Neural cell (in vitro differentiated cells): ENCODE measurements around the gene ADRB1.

Experiments
- EP300 ChIP-seq: fragments of 450-650 bp; conservative IDR thresholded peaks from 2 replicates; pipeline ENCODE4 v1.6.1; 2014; ENCODE audit warnings: antibody characterized with exemption, mild to moderate bottlenecking, moderate library complexity; ENCODE audit not compliant: poor library complexity, severe bottlenecking
- TAF1 ChIP-seq: IDR thresholded peaks from 2 replicates; pipeline ENCODE4 v1.6.1; 2012; ENCODE audit warnings: low read depth
- TF ChIP-seq, protein P1 (sequence below): fragments of 450-650 bp; IDR thresholded peaks from 2 replicates; pipeline ENCODE4 v1.5.1; 2014; ENCODE audit warnings: antibody characterized with exemption, mild to moderate bottlenecking, moderate library complexity; ENCODE audit not compliant: poor library complexity, severe bottlenecking

DNA sequence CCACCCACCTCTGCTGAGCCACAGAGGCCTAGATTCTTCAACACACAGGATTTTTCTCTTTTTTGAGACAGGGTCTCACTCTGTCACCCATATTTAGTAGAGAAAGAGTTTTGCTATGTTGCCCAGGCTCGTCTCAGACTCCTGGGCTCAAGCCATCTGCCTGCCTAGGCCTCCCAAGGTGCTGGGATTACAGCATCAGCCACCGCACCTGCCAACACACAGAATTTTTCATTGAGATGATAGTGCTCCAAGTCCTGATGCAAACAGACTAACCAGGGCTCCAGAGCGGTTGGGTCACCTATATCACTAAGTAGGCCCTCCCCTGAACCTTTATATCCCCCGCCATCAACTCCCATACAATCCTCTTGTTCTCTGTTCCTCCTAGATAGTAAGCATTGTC, 24.4 kb upstream of the ADRB1 start:
- TF ChIP-seq EP300 (no peak), TAF1 (no peak)
- TF ChIP-seq, protein P1, sequence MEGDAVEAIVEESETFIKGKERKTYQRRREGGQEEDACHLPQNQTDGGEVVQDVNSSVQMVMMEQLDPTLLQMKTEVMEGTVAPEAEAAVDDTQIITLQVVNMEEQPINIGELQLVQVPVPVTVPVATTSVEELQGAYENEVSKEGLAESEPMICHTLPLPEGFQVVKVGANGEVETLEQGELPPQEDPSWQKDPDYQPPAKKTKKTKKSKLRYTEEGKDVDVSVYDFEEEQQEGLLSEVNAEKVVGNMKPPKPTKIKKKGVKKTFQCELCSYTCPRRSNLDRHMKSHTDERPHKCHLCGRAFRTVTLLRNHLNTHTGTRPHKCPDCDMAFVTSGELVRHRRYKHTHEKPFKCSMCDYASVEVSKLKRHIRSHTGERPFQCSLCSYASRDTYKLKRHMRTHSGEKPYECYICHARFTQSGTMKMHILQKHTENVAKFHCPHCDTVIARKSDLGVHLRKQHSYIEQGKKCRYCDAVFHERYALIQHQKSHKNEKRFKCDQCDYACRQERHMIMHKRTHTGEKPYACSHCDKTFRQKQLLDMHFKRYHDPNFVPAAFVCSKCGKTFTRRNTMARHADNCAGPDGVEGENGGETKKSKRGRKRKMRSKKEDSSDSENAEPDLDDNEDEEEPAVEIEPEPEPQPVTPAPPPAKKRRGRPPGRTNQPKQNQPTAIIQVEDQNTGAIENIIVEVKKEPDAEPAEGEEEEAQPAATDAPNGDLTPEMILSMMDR: no peak
